PFSK-1 (cell line): ENCODE measurements around the gene DLK1.

ENCODE experiments used
- FOXP2 ChIP-seq: optimal IDR thresholded peaks from 2 replicates; pipeline ENCODE3; 2011; ENCODE audit warnings: borderline replicate concordance, control low read depth, inconsistent platforms; ENCODE audit not compliant: insufficient read depth; ENCODE audit errors: extremely low read length, extremely low read depth
- POLR2AphosphoS5 ChIP-seq: IDR thresholded peaks from 2 replicates; pipeline ENCODE4 v1.6.1; 2012; ENCODE audit warnings: low read depth, mild to moderate bottlenecking, control low read depth, low read length, moderate library complexity
- SIN3A ChIP-seq: IDR thresholded peaks from 2 replicates; pipeline ENCODE4 v1.6.1; 2012; ENCODE audit warnings: mild to moderate bottlenecking, low read length, moderate library complexity, borderline replicate concordance; ENCODE audit not compliant: insufficient read depth
- TAF1 ChIP-seq: IDR thresholded peaks from 2 replicates; pipeline ENCODE4 v1.6.1; 2012; ENCODE audit warnings: low read length, control low read depth, borderline replicate concordance; ENCODE audit not compliant: insufficient read depth
- TF ChIP-seq, protein P1 (sequence below), 2 experiments: IDR thresholded peaks; 2 replicates each; pipeline versions ENCODE4 v1.6.1 to v1.8.0; 2011 to 2012; ENCODE audit warnings: low read depth in 2 of 2, low read length in 2 of 2, control low read depth in 1 of 2, inconsistent platforms in 1 of 2, mild to moderate bottlenecking in 1 of 2, moderate library complexity in 1 of 2; ENCODE audit not compliant: insufficient read depth in 1 of 2

The DLK1 gene

GRCh38 chr14:100775831-100776591, 49.3 kb downstream of the DLK1 start:
- TF ChIP-seq, protein P1, sequence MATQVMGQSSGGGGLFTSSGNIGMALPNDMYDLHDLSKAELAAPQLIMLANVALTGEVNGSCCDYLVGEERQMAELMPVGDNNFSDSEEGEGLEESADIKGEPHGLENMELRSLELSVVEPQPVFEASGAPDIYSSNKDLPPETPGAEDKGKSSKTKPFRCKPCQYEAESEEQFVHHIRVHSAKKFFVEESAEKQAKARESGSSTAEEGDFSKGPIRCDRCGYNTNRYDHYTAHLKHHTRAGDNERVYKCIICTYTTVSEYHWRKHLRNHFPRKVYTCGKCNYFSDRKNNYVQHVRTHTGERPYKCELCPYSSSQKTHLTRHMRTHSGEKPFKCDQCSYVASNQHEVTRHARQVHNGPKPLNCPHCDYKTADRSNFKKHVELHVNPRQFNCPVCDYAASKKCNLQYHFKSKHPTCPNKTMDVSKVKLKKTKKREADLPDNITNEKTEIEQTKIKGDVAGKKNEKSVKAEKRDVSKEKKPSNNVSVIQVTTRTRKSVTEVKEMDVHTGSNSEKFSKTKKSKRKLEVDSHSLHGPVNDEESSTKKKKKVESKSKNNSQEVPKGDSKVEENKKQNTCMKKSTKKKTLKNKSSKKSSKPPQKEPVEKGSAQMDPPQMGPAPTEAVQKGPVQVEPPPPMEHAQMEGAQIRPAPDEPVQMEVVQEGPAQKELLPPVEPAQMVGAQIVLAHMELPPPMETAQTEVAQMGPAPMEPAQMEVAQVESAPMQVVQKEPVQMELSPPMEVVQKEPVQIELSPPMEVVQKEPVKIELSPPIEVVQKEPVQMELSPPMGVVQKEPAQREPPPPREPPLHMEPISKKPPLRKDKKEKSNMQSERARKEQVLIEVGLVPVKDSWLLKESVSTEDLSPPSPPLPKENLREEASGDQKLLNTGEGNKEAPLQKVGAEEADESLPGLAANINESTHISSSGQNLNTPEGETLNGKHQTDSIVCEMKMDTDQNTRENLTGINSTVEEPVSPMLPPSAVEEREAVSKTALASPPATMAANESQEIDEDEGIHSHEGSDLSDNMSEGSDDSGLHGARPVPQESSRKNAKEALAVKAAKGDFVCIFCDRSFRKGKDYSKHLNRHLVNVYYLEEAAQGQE (IDR thresholded peaks at IDR 0.05; ENCODE audit: insufficient read depth in 1 of 2, low read depth in 2 of 2, low read length in 2 of 2): no peak
- TF ChIP-seq TAF1: no peak
- no peak for TF ChIP-seq FOXP2
- TF ChIP-seq SIN3A: no peak
- no peak for TF ChIP-seq POLR2AphosphoS5

DNA sequence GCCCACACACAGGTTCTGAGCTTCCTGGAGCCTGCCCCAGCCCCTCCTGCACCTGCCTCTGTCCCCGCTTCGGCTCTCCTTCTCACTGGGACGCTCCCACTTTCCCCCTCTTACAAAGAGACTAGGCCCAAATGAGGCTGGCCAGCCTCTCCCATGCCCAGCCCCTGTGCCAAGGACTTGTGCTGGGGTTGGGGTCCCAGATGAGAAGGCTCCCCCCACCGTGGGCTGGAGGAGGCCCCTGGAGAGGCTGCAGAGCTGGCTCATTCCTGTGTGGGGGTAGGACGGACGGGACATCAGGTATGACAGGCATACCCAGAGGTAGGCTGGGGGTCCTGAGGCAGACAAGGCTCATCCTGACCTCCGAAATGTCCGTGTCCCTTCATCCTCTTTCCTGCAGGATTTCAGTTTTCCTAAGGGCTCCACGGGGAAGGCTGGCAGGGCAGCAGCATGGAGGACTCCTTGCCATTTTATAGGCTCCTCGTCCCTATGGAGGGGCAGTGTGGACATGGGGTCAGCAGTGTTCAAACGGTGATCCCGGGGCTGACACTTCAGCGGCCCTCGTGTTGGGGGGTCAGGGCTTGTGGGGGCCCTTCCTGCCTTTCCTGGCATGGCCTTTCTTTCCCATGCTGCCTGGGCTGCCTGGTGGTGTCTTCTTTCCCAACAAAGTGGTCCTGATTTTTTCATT, 50.1 kb downstream of the DLK1 start:
- no peak for TF ChIP-seq TAF1
- TF ChIP-seq SIN3A: no peak
- no peak for TF ChIP-seq POLR2AphosphoS5
- no peak for TF ChIP-seq FOXP2
- TF ChIP-seq, protein P1 (IDR thresholded peaks at IDR 0.05; ENCODE audit: insufficient read depth in 1 of 2, low read depth in 2 of 2, low read length in 2 of 2): no peak

DNA sequence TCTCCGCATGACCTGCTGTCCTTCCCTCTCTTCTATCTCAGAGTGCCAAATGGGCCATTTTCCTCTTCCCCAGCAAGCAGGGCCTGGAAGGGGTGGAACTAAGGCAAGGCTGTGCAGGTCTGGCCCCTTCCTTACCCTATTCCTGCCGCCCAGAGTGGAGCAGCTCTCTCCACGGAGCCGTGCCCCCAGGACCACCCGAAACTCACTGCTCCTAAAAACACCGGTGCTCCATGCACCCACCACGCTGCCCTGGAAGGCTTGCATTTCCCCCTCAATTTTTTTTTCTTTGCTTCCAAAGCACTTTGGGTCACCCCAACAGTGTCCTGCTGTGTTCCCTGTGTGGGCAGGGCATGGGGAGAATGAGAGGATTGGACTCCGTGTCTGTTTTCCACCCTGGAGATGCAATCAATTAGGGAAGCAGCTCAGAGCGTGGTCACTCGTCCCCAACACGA, 50.7 kb downstream of the DLK1 start:
- TF ChIP-seq SIN3A (no peak), POLR2AphosphoS5 (no peak), TAF1 (no peak), FOXP2 (no peak)
- TF ChIP-seq, protein P1 (IDR thresholded peaks at IDR 0.05; ENCODE audit: insufficient read depth in 1 of 2, low read depth in 2 of 2, low read length in 2 of 2): no peak

DNA sequence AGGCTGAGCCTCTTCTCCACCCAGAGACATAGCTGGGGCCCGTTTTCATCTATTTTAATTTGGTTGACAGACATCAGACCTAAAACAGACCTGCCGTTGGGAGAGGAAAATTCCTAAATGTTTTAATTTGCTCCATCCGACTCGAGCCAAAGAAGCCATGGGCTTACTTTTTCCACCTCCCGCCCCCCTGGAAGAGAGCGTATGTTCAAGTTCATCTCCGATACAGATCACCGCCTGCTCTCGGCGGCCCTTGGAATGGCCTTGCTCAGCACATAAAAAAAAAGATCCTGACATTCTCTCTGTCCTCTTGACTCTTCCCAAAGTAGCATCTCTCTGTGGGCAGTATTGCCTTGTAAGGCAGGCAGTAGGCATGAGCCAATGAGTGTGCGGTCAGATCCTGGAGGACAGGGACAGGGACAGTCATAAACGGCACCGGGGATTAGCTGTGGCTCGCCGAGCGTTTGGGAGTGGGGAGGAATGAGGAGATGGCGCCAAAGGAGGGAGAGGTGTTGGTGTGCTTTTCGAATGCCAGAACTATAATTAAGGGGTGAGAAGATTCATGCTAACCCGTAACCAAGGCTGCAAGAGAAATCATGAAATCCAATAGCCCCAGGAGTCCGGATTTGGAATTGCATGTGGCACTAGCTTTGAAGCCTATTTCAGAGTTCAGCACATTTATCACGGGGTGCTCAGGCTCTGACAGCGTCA, 51.3 kb downstream of the DLK1 start:
- TF ChIP-seq TAF1 (no peak), SIN3A (no peak), FOXP2 (no peak)
- TF ChIP-seq, protein P1 (IDR thresholded peaks at IDR 0.05; ENCODE audit: insufficient read depth in 1 of 2, low read depth in 2 of 2, low read length in 2 of 2): no peak
